GM19035 (cell line): Measurements from ENCODE around the gene NF1.
"Not testable (repeated sequence)": the region's sequence is repeated elsewhere in the genome, so short reads cannot be mapped to it uniquely, and the experiment has no call there.

Experiments used
- ATAC-seq: cut with Tn5 transposase; IDR thresholded peaks from one replicate; pipeline ENCODE4 v1.9.1; 2021; ENCODE audit not compliant: unreplicated experiment

Gene NF1, protein sequence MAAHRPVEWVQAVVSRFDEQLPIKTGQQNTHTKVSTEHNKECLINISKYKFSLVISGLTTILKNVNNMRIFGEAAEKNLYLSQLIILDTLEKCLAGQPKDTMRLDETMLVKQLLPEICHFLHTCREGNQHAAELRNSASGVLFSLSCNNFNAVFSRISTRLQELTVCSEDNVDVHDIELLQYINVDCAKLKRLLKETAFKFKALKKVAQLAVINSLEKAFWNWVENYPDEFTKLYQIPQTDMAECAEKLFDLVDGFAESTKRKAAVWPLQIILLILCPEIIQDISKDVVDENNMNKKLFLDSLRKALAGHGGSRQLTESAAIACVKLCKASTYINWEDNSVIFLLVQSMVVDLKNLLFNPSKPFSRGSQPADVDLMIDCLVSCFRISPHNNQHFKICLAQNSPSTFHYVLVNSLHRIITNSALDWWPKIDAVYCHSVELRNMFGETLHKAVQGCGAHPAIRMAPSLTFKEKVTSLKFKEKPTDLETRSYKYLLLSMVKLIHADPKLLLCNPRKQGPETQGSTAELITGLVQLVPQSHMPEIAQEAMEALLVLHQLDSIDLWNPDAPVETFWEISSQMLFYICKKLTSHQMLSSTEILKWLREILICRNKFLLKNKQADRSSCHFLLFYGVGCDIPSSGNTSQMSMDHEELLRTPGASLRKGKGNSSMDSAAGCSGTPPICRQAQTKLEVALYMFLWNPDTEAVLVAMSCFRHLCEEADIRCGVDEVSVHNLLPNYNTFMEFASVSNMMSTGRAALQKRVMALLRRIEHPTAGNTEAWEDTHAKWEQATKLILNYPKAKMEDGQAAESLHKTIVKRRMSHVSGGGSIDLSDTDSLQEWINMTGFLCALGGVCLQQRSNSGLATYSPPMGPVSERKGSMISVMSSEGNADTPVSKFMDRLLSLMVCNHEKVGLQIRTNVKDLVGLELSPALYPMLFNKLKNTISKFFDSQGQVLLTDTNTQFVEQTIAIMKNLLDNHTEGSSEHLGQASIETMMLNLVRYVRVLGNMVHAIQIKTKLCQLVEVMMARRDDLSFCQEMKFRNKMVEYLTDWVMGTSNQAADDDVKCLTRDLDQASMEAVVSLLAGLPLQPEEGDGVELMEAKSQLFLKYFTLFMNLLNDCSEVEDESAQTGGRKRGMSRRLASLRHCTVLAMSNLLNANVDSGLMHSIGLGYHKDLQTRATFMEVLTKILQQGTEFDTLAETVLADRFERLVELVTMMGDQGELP (N-terminal part only)

DNA sequence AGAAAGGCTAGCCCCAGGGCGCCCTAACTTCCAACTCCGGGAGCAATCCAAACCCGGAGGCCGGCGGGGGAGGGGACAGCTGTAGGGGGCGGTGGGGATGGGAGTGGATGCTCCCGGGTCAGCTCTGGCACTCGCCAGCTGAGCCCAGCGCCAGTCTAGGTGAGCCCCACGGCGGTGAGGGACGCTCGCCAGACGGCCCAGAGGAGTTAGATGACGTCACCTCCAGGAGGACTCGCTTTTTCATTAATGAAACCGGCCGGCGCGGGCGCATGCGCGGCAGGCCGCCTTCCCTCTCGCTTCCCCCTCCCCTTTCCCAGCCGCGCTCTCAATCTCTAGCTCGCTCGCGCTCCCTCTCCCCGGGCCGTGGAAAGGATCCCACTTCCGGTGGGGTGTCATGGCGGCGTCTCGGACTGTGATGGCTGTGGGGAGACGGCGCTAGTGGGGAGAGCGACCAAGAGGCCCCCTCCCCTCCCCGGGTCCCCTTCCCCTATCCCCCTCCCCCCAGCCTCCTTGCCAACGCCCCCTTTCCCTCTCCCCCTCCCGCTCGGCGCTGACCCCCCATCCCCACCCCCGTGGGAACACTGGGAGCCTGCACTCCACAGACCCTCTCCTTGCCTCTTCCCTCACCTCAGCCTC lies at the start of gene NF1:
NF1 (plus strand) TSS at position 378 of the 636 bp plus-strand sequence. CDS start 333 bp downstream, outside the sequence.
- ATAC-seq: peak; percentile 85

DNA sequence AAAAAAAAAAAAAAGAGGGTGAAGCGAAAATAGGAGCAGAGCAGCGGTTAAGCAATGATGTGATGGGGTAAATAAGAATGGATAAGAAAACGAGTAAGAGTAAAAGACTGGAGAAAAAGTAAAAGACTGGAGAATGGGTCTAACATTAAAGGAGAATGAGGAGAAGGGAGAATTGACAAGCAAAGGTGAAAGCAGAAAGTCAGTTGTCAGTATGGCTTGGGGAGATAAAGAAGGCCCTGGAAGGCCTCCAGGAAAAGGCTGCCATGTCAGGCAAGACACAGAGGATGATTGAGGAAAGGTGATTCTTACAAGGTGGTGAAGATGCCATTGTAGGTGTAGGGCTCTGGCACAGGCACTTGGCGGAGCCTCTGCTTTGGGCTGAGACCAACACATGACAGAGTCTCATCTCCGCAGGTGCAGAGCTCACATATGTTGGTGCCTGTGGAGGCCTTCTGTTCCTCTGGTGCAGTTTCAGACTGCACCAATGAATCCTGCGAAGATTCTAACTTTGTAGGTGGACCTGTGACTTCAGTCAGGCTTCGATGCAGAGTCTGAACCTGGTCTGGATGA lies 47.8 kb upstream of the NF1 start:
- not testable (repeated sequence) for ATAC-seq

DNA sequence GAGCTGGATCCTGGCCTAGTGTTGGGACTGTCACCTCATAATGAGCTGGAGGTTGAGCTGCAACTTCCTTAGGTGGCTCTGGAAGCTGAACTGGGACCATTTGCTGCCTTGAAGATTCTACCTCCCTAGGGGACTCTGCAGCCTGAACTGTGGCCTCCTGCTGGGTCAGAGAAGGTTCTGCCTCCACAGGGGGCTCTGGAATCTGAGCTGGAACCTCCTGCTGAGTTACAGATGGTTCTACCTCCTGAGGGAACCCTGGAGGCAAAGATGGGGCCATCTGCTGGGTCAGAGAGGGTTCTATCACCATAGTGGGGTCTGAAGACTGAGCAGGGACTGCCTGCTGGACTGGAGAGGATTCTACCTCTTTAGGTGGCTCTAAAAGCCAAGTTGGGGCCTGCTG lies 46.6 kb upstream of the NF1 start:
- ATAC-seq: no peak

DNA sequence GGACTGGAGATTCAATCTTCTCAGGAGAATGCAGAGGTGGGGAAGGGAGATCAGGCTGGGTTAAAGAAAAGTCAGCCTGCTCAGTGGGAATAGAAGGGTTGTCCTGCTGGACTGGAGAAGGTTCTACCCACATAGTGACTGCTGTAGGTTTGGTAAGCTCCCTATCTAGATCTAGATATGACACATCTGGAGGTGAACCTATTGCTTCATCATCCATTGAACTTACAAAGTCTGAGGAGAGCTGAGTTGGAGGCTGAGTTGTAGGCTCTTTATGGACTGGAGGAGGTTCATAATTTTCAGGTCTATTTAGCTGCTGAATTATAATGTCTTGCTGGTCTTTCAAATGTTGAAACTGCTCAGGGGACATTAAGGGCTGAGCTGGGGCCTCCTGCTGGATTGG lies 46.0 kb upstream of the NF1 start:
- ATAC-seq: no peak

DNA sequence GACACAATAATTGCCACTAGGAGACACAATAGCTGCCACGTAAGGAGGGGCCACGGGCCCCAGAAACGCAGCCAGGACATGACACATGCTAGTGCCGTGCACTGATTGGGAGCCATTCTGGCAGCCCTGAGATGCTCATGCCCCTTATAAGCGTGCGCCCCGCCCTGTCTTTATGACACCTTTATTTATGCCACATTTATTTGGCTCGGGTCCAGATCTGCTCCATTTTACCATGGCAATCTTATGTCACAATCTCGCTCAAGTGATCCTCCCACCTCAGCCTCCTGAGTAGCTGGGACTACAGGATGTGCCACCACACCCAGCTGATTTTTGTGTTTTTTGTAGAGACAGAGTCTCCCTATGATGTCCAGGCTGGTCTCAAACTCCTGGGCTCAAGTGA lies 43.8 kb upstream of the NF1 start:
- ATAC-seq: no peak

DNA sequence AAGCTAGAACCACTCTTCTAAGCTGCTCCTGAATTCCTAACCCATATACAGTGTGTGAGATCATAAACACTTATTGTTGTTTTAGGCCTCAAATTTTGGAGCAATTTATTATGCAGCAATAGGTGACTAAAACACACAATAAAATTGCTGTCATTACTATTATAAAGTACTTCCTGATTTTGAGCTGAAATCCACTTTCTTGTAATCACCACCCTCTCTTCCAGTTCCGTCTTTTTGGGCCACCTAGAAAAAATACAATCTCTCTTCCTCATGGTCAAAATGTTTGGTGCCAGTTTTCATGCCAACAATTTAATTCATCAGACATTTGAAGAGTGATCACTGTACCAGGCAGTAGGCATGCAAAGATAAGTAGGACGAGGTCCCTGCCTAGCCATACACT lies 43.3 kb upstream of the NF1 start:
- ATAC-seq: no peak

DNA sequence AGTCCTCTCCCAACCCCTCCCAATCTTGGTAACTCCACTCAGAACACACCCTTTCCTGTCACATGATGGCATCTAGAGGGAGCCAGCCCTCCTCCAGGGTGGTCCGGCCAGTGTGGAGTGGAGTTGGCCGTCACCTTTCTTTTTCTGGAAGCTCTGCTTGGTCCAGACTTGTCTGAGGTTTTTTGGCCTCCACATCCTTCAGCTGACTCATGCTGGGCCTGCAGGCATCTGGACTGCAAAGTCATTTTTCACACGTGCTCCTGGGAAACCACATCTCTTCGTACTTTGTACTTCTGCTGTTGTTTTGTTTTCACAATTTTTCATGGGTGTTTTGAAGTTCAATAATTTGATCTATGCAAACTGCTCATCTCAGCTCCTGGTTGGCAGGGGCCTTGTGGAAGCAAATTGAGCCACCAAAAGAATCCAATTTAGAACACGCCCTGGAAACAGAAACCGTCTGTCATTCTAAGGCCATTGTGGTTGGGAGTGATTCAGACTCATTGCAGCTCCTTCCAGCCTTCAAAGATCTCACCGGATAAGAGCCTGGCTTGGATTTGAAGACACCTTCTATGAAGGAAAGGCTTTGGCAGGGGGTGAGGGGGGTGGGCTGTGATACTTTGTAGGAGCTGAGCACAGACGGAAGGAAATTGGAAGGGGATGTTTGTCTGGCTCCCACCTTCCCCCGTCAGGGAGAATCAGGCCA lies 42.4 kb upstream of the NF1 start:
- ATAC-seq: no peak

DNA sequence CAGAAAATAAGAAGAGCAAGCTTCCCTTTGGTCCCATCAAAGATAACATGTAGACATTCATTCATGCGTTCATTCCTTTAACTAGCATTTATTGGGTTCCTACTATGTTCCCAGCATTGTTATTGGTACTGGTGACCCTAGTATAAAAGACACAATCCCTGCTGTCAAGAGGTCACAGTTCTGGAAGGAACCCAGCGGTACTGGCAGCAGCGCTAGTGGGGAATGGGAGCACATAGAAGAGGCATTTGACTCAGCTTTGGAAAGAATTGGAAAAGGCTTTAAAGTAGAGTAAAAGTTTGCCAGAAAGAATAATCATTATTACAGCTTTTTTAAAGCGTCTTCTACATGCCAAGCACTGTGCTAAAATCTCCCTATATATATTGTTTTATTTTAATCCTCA lies 41.7 kb upstream of the NF1 start:
- no peak for ATAC-seq

DNA sequence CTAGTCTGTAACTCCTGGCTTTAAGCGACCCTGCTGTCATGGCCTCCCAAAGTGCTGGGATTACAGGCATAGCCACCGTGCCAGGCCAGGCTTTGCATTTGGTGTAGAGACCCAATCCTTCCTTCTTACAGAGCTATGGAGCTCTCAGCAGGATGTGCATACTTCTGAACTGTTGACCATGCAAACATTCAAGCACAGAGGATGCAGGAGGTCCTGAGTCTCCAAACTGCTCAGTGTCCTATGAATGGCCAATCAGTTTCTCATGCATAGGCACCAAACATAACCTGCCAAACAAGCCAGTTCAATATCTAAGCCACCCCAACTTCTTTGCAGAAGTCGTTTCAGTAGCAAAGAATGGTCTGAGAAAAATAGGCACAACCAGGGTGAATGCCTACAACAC lies 40.0 kb upstream of the NF1 start:
- no peak for ATAC-seq

DNA sequence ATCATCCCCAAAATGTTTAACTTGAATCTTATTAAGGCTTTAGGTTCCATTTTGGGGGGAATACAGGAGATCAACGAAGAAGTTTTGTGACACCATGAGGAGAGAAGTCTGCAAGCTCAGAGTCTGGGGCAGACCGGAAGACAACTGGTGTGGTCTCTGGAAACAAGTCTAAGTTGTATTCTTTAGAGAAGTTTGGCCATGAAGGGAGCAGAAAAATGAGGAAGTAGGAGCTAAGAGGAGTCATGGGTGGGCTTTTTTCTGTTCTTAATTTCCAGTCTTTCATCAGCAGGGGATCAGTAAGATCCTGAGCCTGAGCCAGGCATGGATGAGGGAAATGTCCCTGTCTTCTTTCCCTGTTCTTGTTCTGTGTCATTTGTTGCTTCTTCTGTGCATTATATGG lies 35.8 kb upstream of the NF1 start:
- no peak for ATAC-seq

DNA sequence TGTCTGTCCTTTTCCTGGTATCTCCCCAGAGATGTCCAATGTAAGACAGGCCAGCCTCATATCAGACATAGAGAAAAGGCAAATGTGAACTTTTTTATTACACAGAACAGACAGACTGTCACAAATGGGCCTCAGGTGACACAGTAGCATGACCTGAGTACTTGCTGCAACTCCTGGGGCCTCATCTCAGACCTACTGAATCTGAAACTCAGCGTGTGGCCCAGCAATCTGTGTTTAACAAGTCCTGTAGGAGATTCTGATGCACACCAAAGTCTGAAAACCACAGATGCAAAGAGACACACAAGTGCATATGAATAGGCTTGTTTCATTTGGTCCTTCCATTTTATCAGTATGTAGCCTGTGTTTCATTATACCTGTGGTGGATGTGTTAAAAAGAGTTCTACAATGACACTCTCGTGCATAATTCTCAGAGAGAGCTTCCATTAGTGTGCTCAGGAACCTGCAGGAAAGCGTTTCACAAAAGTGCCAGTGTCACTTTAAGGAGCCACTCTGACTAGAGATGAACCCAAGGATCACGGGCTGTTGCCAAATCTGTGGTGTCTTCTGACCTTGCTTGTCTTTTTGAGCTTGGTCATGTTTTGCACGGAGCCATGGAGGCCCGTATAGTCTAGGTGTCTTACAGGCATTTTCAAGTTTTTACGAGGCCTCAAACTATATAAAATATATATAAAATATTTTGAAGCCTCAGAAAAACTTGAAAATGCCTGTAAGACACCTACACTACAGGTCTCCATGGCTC lies 33.8 kb upstream of the NF1 start:
- no peak for ATAC-seq

DNA sequence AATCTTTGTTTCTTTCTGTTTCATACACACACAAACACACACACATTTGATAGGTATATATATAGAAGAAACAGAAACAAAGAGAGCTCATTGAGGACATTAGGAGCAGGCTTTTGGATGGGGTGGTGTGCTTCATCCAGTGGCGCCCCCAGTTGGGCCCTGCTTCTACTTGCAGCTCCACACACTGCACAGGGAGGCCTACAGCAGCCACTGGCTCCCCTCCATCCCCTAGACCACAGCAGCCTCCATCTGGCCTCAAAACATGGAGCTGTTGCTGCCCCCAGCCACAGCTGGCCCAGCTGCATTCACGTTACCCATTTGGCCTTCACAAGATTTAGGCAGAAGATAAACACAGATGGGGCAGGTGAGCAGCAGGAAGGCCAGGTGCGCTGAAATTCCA lies 33.1 kb upstream of the NF1 start:
- ATAC-seq: no peak

DNA sequence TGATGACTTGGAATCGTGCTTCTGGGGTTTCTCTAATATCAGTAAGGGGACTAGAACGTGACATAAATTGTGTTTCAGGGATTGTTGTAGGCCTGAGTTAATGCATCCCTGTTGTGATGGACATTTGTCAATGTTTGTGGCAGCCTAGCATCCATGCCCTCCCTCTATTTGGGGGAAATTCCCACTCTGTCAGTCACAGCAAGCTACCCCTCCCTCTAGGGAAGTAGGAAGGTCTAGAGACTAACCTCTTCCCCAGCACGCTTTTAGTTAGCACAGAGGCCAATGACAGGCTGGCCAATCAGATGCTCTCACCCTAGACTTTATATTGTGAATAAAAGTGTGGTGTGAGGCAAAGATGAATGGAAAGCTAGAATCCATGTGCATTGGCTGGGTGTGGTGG lies 32.4 kb upstream of the NF1 start:
- no peak for ATAC-seq

DNA sequence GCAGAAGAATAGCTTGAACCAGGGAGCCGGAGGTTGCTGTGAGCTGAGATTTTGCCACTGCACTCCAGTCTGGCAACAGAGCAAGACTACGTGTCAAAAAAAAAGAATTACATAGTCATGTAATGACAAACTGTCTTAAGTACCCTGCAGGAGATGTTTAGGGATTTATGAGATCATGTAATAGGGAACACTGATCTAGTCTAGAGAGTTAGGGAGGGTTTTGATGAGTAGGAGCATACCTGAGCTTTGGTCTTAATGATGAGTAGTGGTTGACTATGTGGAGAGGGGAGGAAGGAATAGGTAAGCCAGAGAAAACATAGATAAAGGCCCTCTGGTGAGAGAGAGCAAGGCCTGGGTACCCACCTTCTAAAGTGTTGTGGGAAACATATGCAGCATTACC lies 30.1 kb upstream of the NF1 start:
- ATAC-seq: no peak

DNA sequence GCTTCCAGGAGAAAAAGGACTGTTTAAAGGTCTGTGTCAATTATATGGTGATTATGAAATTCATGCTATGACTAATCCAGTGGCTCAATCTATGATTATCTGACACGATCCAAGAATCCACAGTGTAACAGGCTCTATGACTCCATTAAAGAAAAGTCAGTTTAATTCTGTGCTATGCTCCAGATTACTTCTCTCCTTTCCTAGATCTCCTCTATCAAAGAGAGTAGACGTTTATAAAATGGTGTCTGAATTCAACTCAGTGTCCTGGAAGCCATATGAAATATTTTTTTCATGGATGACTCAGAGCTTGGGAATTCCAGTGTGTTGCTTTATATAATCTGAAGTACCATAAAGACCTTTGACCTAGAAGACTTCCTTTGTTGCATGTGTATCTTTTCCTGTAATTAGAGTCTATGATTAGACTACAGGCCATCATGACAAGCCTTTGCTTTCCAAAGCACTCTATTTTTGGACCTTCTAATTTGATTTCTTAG lies 27.0 kb upstream of the NF1 start:
- no peak for ATAC-seq

DNA sequence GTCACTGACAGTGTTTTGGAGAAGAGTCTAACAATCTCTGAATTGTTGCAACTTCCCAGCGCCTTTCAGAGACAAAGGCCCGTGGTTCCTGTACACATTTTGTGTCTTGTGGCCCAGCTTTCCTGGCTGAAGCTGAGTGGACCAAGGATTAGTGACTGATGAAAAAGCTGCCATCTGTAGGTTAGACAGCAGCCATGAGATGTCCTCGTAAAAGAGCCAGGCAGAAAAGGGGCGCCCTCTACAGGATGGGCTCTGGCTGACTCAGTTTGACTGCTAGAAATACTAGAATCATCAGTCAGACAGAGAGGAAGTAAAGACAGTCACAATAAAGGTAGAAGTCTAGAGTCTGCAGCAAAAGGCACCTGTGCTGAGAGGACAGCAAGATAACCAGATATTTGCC lies 26.5 kb upstream of the NF1 start:
- ATAC-seq: no peak

DNA sequence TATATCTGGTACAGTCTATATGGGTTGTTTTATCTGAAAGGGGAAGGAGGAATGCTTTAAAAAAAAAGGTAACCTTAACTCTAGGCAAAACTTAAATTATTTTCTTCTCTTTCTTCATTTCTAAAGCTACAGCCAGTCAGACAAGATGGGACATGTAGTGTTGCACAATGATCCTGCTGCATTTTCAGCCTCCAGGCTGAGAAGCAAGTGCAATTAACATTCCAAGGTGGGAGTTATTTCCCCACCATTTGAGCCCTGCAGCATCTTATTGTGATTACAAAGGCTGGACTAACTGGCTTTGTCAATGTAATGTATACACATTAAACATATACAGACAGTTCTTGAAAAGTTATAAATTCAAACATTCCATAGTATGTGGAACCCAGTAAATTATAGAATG lies 22.6 kb upstream of the NF1 start:
- ATAC-seq: no peak

DNA sequence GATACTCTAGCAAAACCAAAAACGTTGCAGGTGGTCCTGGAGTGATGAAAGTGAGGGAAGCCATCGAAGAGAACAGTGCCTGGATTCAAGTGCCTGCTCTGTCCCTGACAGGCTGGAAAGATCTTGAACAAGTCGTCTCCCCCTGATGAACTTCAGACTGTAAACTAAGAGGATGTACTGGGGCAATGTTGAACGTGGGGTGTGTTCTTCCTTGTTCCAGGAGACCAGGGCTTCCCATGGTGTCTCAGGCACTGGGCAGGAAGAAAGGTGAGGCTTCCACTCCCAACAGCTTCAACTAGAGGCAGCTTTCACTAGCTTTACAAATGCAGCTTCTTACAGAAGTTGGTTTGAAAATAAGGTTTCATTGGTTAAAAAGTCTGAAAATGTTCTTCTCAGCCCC lies 21.4 kb upstream of the NF1 start:
- no peak for ATAC-seq
